Ascending aorta (tissue), 2 donors: Measurements from ENCODE around the gene ST8SIA1. TPM values are rescaled to one million over a fixed set of nuclear protein-coding genes. Genes with fewer than 3 reads are reported as not detected.

Experiments used
- DNase-seq, 2 donors: peaks; one replicate each; pipeline ENCODE4 v3.0.0-alpha.2; 2019; ENCODE audit warnings: low spot score in 2 of 2
- H3K27ac ChIP-seq, 2 donors: fragments of 200-600 bp; sonication (generic); one replicate each; pipeline ENCODE4 v1.5.1; 2016 to 2017; ENCODE audit warnings: mild to moderate bottlenecking in 1 of 2
- H3K27me3 ChIP-seq: fragments of 200-600 bp; sonication (generic); one replicate; pipeline ENCODE4 v1.5.1; 2017
- H3K36me3 ChIP-seq, 2 donors: fragments of 200-600 bp; sonication (generic); one replicate each; pipeline ENCODE4 v1.5.1; 2016
- H3K4me1 ChIP-seq, 2 donors: fragments of 200-600 bp; sonication (generic); one replicate each; pipeline ENCODE4 v1.5.1; 2016 to 2017; ENCODE audit warnings: mild to moderate bottlenecking in 1 of 2
- H3K4me3 ChIP-seq, 2 donors: fragments of 200-600 bp; sonication (generic); one replicate each; pipeline ENCODE4 v1.5.1; 2016 to 2017; ENCODE audit warnings: mild to moderate bottlenecking in 1 of 2
- H3K9me3 ChIP-seq, 2 donors: fragments of 200-600 bp; sonication (generic); one replicate each; pipeline ENCODE4 v1.5.1; 2016
- intact Hi-C: fragments of 100-400 bp; cut with DNase I; formaldehyde crosslinking; loops from one replicate; pipeline ENCODE4 v1.15.1; 2023
- total RNA-seq: library from RNA; depleted of rRNA; stranded (reverse); fragments of >200 nt; gene quantifications from one replicate; pipeline ENCODE4 v1.1.0, GENCODE V29; 2016
- TF ChIP-seq, protein P1 (sequence below), 3 experiments: fragments of 200-600 bp in 2 of 3; fragments of 450-650 bp in 1 of 3; sonication (generic) in 2 of 3; IDR thresholded peaks; one replicate each; pipeline ENCODE4 v1.5.1; 2016 to 2019; ENCODE audit warnings: antibody characterized with exemption in 3 of 3, mild to moderate bottlenecking in 1 of 3, moderate library complexity in 1 of 3

The ST8SIA1 gene
- total RNA-seq, 1 donor from 2014 or later = 9.7 TPM

DNA sequence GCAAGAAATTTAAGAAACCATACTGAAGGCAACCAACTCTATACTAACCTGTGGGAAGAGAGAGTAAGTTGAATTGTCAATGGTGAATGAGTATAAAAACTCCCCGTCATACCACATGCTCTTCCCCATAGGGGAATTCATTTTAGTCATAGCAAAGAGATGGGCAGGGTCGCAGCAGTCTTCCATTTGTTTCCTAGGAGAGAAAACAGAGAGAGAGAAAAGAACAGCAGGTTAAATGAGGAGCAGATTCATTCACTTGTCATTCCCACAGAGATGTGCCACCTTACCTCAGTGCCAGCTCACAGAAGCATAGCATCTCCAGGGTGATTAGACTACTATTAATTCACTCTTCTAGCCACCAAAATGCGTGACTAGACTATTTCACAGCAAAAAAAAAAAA lies 47.4 kb downstream of the ST8SIA1 start:
- DNase-seq = no peak
- Histone ChIP-seq H3K27ac (no peak overlapping the region), H3K36me3 (no peaks in the 10 kb centered on the region), H3K4me1 (peaks cover 4 to 7% of the 10 kb centered on the region in 2 donors), H3K27me3 (no peaks in the 10 kb centered on the region), H3K4me3 (no peak overlapping the region), H3K9me3 (no peaks in the 10 kb centered on the region)
- intact Hi-C loops = no loop called here
- TF ChIP-seq, protein P1, sequence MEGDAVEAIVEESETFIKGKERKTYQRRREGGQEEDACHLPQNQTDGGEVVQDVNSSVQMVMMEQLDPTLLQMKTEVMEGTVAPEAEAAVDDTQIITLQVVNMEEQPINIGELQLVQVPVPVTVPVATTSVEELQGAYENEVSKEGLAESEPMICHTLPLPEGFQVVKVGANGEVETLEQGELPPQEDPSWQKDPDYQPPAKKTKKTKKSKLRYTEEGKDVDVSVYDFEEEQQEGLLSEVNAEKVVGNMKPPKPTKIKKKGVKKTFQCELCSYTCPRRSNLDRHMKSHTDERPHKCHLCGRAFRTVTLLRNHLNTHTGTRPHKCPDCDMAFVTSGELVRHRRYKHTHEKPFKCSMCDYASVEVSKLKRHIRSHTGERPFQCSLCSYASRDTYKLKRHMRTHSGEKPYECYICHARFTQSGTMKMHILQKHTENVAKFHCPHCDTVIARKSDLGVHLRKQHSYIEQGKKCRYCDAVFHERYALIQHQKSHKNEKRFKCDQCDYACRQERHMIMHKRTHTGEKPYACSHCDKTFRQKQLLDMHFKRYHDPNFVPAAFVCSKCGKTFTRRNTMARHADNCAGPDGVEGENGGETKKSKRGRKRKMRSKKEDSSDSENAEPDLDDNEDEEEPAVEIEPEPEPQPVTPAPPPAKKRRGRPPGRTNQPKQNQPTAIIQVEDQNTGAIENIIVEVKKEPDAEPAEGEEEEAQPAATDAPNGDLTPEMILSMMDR (IDR thresholded peaks at IDR 0.05) = no peak

DNA sequence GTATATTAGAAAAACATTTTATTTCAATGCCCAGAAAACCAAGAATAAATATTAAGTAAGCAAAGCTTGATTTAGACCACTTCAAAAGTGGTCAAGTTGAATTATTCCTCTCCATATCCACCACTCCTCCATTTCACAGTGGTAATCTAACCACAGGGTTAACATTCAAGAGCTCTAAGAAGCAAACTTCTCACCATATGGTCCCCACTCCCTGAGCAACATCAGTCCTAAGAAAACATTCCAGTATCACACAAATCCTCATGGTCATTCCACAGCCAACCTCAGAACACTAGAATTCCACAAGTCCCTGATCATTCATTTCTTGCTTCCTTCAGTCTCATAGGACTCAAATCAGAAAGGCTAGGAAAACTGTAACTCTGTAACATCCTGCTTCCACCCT lies 47.9 kb downstream of the ST8SIA1 start:
- Histone ChIP-seq H3K9me3 (no peaks in the 10 kb centered on the region), H3K4me1 (peaks cover 4 to 7% of the 10 kb centered on the region in 2 donors), H3K4me3 (no peak overlapping the region), H3K27ac (no peak overlapping the region), H3K36me3 (no peaks in the 10 kb centered on the region), H3K27me3 (no peaks in the 10 kb centered on the region)
- TF ChIP-seq, protein P1 (IDR thresholded peaks at IDR 0.05) = no peak
- no peak for DNase-seq
- intact Hi-C loops = no loop called here

DNA sequence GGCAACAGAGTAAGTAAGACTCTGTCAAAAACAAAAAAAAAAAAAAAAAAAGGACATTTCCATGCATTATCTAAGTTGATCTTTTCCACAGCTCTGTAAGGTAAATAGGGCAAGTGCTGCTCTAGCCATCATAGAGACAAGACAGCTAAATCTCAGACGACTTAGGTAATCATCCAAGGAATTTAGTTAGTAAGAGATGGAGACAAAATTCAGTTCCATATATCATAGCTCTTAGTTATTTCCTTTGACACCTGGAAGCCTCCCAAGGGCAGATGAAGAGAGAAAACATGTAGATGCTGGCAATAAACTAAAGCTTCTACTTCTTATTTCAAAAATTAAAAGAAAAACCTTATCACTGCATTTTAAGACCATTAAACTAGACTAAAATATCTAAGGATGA lies 48.7 kb downstream of the ST8SIA1 start:
- no peak for DNase-seq
- no peaks in the 10 kb centered on the region for H3K36me3 ChIP-seq
- TF ChIP-seq, protein P1 (IDR thresholded peaks at IDR 0.05) = no peak
- intact Hi-C loops = no loop called here
- H3K27ac ChIP-seq = no peak overlapping the region
- no peaks in the 10 kb centered on the region for H3K27me3 ChIP-seq
- no peak overlapping the region for H3K4me3 ChIP-seq
- H3K4me1 ChIP-seq = peaks cover 4 to 7% of the 10 kb centered on the region in 2 donors
- H3K9me3 ChIP-seq = no peaks in the 10 kb centered on the region

DNA sequence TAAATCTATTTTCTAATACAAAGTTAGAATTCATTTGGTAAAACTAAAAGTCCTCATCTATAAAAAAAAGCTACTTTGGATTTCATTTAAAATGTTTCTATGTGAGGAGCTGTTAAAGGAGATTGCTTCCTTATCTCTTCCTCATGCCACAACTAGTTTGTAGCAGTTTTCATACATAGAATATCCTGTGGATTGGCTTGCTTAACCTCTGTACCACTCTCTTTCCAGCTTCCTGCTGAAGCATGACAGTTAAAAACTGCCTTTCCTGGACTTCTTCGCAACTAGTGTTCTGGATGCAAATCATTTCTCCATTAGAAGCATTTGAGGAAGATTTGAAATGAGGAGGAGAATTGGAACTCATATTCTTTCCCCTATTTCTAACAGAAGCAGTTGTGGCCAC lies 49.6 kb downstream of the ST8SIA1 start:
- no peak for DNase-seq
- no peaks in the 10 kb centered on the region for H3K27me3 ChIP-seq
- no peak overlapping the region for H3K4me3 ChIP-seq
- no peak overlapping the region for H3K27ac ChIP-seq
- no peaks in the 10 kb centered on the region for H3K9me3 ChIP-seq
- H3K36me3 ChIP-seq = no peaks in the 10 kb centered on the region
- TF ChIP-seq, protein P1 (IDR thresholded peaks at IDR 0.05) = no peak
- intact Hi-C loops = no loop called here
- peaks cover 4 to 7% of the 10 kb centered on the region in 2 donors for H3K4me1 ChIP-seq

DNA sequence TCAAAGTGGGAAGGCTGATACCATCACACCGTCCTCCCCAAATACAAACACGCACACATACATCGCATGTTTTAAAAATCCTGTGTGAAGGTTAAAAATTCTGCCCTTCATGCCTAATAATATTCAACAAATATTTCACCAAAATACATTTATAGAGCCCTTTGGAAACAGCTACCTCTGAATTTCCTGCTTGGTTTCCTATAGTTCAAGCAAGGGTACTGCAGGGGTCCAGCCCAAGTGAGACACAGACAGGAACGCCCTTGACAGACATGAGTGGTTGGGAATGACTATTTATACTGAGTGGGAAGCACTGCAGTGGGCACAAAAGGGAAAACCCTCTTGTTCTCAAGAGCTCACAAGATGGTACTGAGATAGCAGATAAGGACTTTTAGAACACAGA lies 51.0 kb downstream of the ST8SIA1 start:
- DNase-seq = no peak
- H3K9me3 ChIP-seq = no peaks in the 10 kb centered on the region
- intact Hi-C loops = no loop called here
- peak overlapping the region in 1 of 2 donors; percentile 43 for H3K4me3 ChIP-seq
- H3K4me1 ChIP-seq = peaks cover 4 to 7% of the 10 kb centered on the region in 2 donors
- no peaks in the 10 kb centered on the region for H3K27me3 ChIP-seq
- H3K27ac ChIP-seq = peak overlapping the region; percentile 34 to 68
- TF ChIP-seq, protein P1 (IDR thresholded peaks at IDR 0.05) = no peak
- no peaks in the 10 kb centered on the region for H3K36me3 ChIP-seq

DNA sequence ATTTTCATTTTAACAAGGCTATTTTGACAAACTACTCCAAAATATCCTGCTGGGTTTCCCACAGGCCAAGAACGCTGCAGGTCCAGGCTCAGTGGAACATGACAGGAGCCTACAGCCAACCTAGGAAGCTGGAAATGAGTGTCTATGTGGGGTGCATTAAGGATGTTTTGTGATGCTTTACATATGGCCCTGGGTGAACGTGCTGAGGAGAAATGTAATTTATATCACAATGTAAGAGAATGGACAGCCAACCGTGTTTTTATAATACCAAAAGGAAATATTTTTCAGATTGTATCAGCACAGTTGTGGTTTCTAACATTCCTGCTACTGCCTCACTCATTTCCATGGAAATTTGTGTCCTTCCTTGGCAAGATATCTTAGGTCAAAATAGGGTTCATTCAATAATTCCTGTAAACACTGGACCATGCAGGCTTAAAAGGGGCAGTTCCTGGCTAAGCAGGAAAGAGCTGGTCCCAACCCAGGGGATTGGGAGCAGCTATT lies 51.5 kb downstream of the ST8SIA1 start:
- Histone ChIP-seq H3K27me3 (no peaks in the 10 kb centered on the region), H3K36me3 (no peaks in the 10 kb centered on the region), H3K27ac (peak overlapping the region; percentile 68 to 80), H3K4me3 (peak overlapping the region; percentile 23 to 43), H3K9me3 (no peaks in the 10 kb centered on the region), H3K4me1 (peaks cover 4 to 7% of the 10 kb centered on the region in 2 donors)
- TF ChIP-seq, protein P1 (IDR thresholded peaks at IDR 0.05) = no peak
- intact Hi-C loops = no loop called here
- DNase-seq = no peak
